ENCODE results near the gene GOLPH3. TPM values are rescaled to one million over a fixed set of nuclear protein-coding genes. Genes with fewer than 3 reads are reported as not detected.
"Not testable (repeated sequence)": the region's sequence is repeated elsewhere in the genome, so short reads cannot be mapped to it uniquely, and the experiment has no call there.

GOLPH3 gene
- polyA plus RNA-seq, 6 donors from 2014 or later, result 61.7 to 80.4 (median 74.0) TPM

DNA sequence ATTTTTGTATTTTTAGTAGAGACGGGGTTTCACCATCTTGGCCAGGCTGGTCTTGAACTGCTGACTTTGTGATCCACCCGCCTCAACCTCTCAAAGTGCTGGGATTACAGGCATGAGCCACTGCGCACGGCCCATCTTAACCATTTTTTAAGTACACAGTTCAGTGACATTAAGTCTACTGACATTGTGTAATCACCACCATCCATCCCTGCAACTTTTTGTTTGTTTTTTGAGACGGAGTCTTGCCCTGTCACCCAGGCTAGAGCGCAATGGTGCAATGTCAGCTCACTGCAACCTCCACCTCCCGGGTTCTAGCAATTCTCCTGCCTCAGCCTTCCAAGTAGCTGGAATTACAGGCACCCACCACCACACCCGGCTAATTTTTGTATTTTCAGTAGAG lies 55.2 kb downstream of the GOLPH3 start:
- not testable (repeated sequence) for DNase-seq; H3K4me3 Mint-ChIP-seq; H3K9me3 Mint-ChIP-seq; ATAC-seq (ENCODE audit: low read depth in 2 of 2); H3K27ac Mint-ChIP-seq; H3K27me3 Mint-ChIP-seq; H3K4me1 Mint-ChIP-seq
- peaks cover 16 to 28% of the 10 kb centered on the region in 2 donors for H3K36me3 Mint-ChIP-seq

DNA sequence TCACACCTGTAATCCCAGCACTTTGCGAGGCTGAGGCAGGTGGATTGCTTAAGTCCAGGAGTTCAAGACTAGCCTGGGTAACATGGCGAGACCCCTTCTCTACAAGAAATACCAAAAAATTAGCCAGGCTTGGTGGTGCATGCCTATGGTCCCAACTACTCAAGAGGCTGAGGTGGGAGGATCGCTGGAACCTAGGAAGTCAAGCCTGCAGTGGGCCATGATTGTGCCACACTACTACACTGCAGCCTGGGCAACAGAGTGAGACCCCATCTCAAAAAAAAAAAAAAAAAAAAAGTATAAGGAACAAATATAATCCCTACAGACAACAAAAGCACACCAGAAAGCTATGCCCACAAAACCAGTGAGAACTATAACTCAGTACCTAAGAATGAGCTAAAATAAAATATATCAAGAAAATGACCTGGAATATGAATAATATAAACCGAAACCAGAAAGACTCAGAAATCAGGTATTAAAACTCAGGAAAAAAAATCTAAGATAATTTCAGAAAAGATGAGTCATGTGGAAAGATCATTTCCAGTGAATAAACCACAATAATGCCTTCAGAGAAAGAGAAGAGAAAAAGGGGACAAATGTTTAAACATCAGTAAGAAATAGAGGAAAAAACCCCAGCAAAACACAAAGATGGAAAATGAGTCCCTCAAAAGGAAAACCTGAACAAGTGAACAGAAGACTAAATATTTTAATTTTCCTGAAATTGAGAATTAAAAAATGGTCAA lies 57.4 kb downstream of the GOLPH3 start:
- peaks cover 0 to 8% (median 0%) of the 10 kb centered on the region in 3 donors for H3K4me1 Mint-ChIP-seq
- peak overlapping the region in 2 of 6 donors; percentile 17 to 23 for H3K27ac Mint-ChIP-seq
- ATAC-seq (ENCODE audit: low read depth in 2 of 2), result no peak

GRCh38 chr5:32115985-32116384 lies 58.1 kb downstream of the GOLPH3 start:
- H3K27me3 Mint-ChIP-seq, result no peaks in the 10 kb centered on the region
- no peak for DNase-seq
- peaks cover 22 to 24% of the 10 kb centered on the region in 2 donors for H3K36me3 Mint-ChIP-seq
- no peak overlapping the region for H3K4me3 Mint-ChIP-seq
- H3K9me3 Mint-ChIP-seq, result no peaks in the 10 kb centered on the region
- no peak for ATAC-seq (ENCODE audit: low read depth in 2 of 2)
- peak overlapping the region in 3 of 6 donors; percentile 14 to 87 (median 32) for H3K27ac Mint-ChIP-seq
- H3K4me1 Mint-ChIP-seq, result peaks cover 0 to 8% (median 0%) of the 10 kb centered on the region in 3 donors

More for the DNA sequence above, 57.4 kb downstream of the GOLPH3 start:
- no peak for DNase-seq
- H3K27me3 Mint-ChIP-seq, result no peaks in the 10 kb centered on the region
- no peak overlapping the region for H3K4me3 Mint-ChIP-seq
- no peaks in the 10 kb centered on the region for H3K9me3 Mint-ChIP-seq
- peaks cover 16 to 28% of the 10 kb centered on the region in 2 donors for H3K36me3 Mint-ChIP-seq

DNA sequence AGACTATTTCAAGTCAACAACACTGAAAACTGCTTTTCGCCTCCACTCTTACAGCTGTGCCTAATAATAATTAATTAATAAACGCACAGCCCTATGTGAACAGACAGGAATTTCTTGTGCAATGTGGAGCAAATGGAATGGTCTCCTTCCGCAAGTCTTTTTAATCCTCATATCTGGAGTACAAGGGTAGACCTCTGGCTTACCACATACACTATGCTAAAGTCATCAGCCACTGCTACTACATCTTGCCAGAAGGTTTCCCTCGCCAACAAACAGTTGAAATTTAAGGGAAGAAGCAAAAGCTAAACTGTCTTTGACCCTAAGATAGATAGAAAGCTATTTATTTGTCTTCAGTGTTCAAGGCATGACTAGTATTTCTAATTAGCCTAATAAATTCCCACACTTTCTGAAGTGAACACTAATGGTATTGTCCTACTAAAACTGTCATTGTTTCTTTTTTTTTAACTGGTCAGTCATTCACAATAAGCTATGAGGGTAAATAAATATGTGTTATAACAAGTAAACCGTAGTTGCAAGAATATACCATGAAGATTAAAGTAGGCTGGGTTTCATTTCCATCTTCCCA lies 63.9 kb downstream of the GOLPH3 start:
- H3K4me1 Mint-ChIP-seq, result no peaks in the 10 kb centered on the region
- peaks cover 3 to 9% of the 10 kb centered on the region in 2 donors for H3K36me3 Mint-ChIP-seq
- no peaks in the 10 kb centered on the region for H3K27me3 Mint-ChIP-seq
- no peak for DNase-seq
- no peaks in the 10 kb centered on the region for H3K9me3 Mint-ChIP-seq
- peak overlapping the region in 1 of 6 donors; percentile 10 for H3K27ac Mint-ChIP-seq
- no peak for ATAC-seq (ENCODE audit: low read depth in 2 of 2)
- no peak overlapping the region for H3K4me3 Mint-ChIP-seq

DNA sequence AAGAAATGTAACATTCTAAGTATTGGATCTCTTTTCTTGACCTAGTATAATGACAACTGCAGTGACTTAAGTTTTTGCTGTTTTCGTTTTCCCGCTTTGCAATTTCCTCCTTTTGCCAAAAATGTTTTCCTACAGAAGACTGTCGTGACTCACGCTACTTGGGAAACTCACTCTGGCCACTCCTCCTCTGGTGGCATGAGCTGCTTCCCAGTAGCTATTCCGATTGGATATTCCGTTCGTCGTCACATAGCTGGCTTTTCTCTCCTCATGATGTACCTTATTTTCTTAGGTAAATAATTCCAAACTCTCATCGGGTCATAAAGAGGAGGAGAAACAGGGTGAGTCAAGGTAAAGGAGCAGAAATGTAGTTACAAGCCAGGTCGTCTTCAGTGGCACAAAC lies 64.9 kb downstream of the GOLPH3 start:
- peaks cover 0 to 9% of the 10 kb centered on the region in 2 donors for H3K36me3 Mint-ChIP-seq
- no peak overlapping the region for H3K27ac Mint-ChIP-seq

DNA sequence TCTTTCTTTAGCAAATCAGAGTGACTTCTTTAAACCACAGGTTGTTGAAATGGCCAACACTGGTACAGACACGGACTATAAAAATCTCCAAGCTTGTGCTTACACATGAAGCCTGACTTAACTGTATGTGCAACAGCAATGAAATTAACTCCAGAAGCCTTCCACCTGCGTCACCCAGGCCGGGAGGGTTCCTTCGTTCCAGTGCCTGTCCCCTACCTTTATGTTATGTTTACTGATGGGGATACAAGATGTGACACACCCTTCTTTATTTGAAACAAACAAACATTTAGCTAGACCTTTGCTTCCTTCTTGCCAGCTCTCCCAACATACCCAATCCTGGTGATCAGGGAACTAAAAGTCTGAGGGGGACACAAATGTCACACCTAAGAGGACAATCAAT lies 66.0 kb downstream of the GOLPH3 start:
- Mint-ChIP-seq H3K36me3 (peaks cover 0 to 9% of the 10 kb centered on the region in 2 donors), H3K4me3 (no peak overlapping the region), H3K9me3 (no peaks in the 10 kb centered on the region), H3K27ac (peak overlapping the region in 2 of 6 donors; percentile 6 to 59), H3K4me1 (no peaks in the 10 kb centered on the region), H3K27me3 (no peaks in the 10 kb centered on the region)
- no peak for DNase-seq
- no peak for ATAC-seq (ENCODE audit: low read depth in 2 of 2)

More for the DNA sequence above, 64.9 kb downstream of the GOLPH3 start:
- ATAC-seq (ENCODE audit: low read depth in 2 of 2), result no peak
- DNase-seq, result no peak
- Mint-ChIP-seq H3K27me3 (no peaks in the 10 kb centered on the region), H3K4me1 (no peaks in the 10 kb centered on the region), H3K4me3 (no peak overlapping the region), H3K9me3 (no peaks in the 10 kb centered on the region)

DNA sequence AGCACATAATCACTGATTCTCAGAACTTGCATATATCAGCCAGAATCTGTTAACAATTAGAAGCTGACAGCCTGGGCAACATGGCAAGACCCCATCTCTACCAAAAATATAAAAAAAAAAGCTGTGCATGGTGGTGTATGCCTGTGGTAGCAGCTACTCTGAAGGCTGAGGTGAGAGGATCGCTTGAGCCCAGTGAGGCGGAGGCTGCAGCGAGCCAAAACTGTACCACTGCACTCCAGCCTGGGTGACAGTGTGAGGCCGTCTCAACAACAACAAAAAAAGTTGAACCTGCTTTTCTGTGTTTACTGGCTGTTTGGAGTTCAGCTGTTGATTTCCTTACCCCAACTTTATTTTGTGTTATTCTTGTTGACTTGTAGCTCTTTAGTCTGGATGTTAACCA lies 66.8 kb downstream of the GOLPH3 start:
- no peaks in the 10 kb centered on the region for H3K27me3 Mint-ChIP-seq
- DNase-seq (no peak), ATAC-seq (ENCODE audit: low read depth in 2 of 2) (no peak)
- peak overlapping the region in 1 of 6 donors; percentile 24 for H3K27ac Mint-ChIP-seq
- H3K36me3 Mint-ChIP-seq, result peaks cover 0 to 9% of the 10 kb centered on the region in 2 donors
- H3K4me3 Mint-ChIP-seq, result no peak overlapping the region
- H3K9me3 Mint-ChIP-seq, result no peaks in the 10 kb centered on the region
- H3K4me1 Mint-ChIP-seq, result no peaks in the 10 kb centered on the region

DNA sequence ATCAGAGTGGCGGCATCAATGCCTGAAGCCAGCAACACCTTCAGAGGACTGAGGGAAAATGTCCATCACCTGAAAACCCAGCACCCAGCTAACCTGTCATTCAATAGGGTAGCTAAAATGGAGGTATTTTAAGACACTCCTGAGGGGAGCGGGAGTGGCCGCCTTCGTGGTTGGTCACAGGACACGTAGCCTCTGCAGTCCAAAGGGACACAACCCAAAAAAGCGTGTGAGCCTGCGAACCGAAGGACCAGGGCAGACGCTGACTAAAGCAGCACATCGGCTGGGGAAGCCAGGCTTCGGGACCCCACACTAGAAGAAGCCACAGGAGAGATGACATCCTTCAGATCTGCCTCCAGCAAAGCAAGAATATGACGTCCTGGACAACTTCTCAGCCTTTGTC lies 70.6 kb downstream of the GOLPH3 start:
- no peaks in the 10 kb centered on the region for H3K36me3 Mint-ChIP-seq

GRCh38 chr5:32102254-32102986 lies 71.7 kb downstream of the GOLPH3 start:
- H3K9me3 Mint-ChIP-seq, result no peaks in the 10 kb centered on the region
- no peak overlapping the region for H3K4me3 Mint-ChIP-seq
- H3K4me1 Mint-ChIP-seq, result no peaks in the 10 kb centered on the region
- H3K36me3 Mint-ChIP-seq, result no peaks in the 10 kb centered on the region
- ATAC-seq (ENCODE audit: low read depth in 2 of 2), result no peak
- no peaks in the 10 kb centered on the region for H3K27me3 Mint-ChIP-seq
- H3K27ac Mint-ChIP-seq, result peak overlapping the region in 1 of 6 donors; percentile 2
- DNase-seq, result no peak

More for the DNA sequence above, 70.6 kb downstream of the GOLPH3 start:
- Mint-ChIP-seq H3K4me3 (no peak overlapping the region), H3K27me3 (no peaks in the 10 kb centered on the region), H3K27ac (no peak overlapping the region), H3K4me1 (no peaks in the 10 kb centered on the region), H3K9me3 (no peaks in the 10 kb centered on the region)
- ATAC-seq (ENCODE audit: low read depth in 2 of 2) (no peak), DNase-seq (no peak)

GRCh38 chr5:32100691-32101302 lies 73.3 kb downstream of the GOLPH3 start:
- no peaks in the 10 kb centered on the region for H3K4me1 Mint-ChIP-seq
- H3K27ac Mint-ChIP-seq, result peak overlapping the region in 2 of 6 donors; percentile 17 to 71

GRCh38 chr5:32100230-32100629 lies 73.9 kb downstream of the GOLPH3 start:
- no peaks in the 10 kb centered on the region for H3K4me1 Mint-ChIP-seq

More at GRCh38 chr5:32100691-32101302, 73.3 kb downstream of the GOLPH3 start:
- ATAC-seq (ENCODE audit: low read depth in 2 of 2) (no peak), DNase-seq (no peak)
- H3K9me3 Mint-ChIP-seq, result no peaks in the 10 kb centered on the region
- no peaks in the 10 kb centered on the region for H3K36me3 Mint-ChIP-seq
- no peaks in the 10 kb centered on the region for H3K27me3 Mint-ChIP-seq
- H3K4me3 Mint-ChIP-seq, result no peak overlapping the region

GRCh38 chr5:32099486-32100035 lies 74.6 kb downstream of the GOLPH3 start:
- H3K27ac Mint-ChIP-seq, result no peak overlapping the region
- no peak for ATAC-seq (ENCODE audit: low read depth in 2 of 2)
- H3K4me1 Mint-ChIP-seq, result no peaks in the 10 kb centered on the region
- no peak overlapping the region for H3K4me3 Mint-ChIP-seq
- no peaks in the 10 kb centered on the region for H3K36me3 Mint-ChIP-seq
- no peak for DNase-seq
- no peaks in the 10 kb centered on the region for H3K9me3 Mint-ChIP-seq
- no peaks in the 10 kb centered on the region for H3K27me3 Mint-ChIP-seq

More at GRCh38 chr5:32100230-32100629, 73.9 kb downstream of the GOLPH3 start:
- Mint-ChIP-seq H3K36me3 (no peaks in the 10 kb centered on the region), H3K9me3 (no peaks in the 10 kb centered on the region), H3K4me3 (no peak overlapping the region), H3K27ac (peak overlapping the region in 1 of 6 donors; percentile 42), H3K27me3 (no peaks in the 10 kb centered on the region)
- no peak for ATAC-seq (ENCODE audit: low read depth in 2 of 2)
- no peak for DNase-seq

DNA sequence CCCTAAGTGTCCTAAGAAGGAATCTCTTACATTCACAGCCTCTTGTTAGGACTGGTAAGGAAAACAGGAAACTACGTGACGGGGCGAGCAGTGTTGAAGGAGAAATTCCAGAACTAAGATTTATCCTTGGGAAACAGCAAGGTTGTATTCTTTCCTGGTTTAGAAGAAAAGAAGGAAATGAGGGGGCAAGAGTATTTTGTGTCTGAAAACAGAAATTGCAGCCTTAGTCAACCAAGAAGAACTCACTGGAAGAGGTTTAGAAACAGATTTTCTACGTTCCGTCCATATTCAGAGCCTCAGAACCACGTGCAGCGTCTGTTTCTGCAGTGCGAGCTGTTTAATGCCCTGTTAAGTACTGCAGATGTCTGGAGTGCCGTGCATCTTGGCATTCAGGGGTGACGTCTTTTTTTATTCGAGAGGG lies 75.2 kb downstream of the GOLPH3 start:
- Mint-ChIP-seq H3K4me3 (no peak overlapping the region), H3K4me1 (no peaks in the 10 kb centered on the region), H3K36me3 (no peaks in the 10 kb centered on the region), H3K27me3 (no peaks in the 10 kb centered on the region), H3K9me3 (no peaks in the 10 kb centered on the region), H3K27ac (no peak overlapping the region)
- DNase-seq, result no peak
- no peak for ATAC-seq (ENCODE audit: low read depth in 2 of 2)

Measured in naive B cell (primary cell).